Osteoblast (primary cell): Measurements from ENCODE around the gene MAP3K20. TPM values are rescaled to one million over a fixed set of nuclear protein-coding genes. Genes with fewer than 3 reads are reported as not detected.
A peak's percentile ranks its signal among the peaks of the same experiment; 100 is the strongest.

Source experiments
- DNase-seq: peaks from one replicate; pipeline ENCODE4 v3.0.0; 2011; ENCODE audit warnings: low spot score, mixed read lengths; ENCODE audit not compliant: insufficient read length; ENCODE audit errors: missing footprints
- H2AFZ ChIP-seq: 2 replicates; pipeline ENCODE4 v1.6.0; 2011; ENCODE audit warnings: mild to moderate bottlenecking, low read length
- H3K27ac ChIP-seq: 2 replicates; pipeline ENCODE4 v1.5.1; 2011; ENCODE audit warnings: mild to moderate bottlenecking, low read depth, low read length, moderate library complexity
- H3K27me3 ChIP-seq: 2 replicates; pipeline ENCODE4 v1.6.0; 2012; ENCODE audit warnings: mild to moderate bottlenecking, control low read depth, inconsistent platforms, low read length, moderate library complexity; ENCODE audit not compliant: insufficient read depth
- H3K36me3 ChIP-seq: 2 replicates; pipeline ENCODE4 v1.5.1; 2011; ENCODE audit warnings: mild to moderate bottlenecking, low read length, control low read depth, moderate library complexity; ENCODE audit not compliant: insufficient read depth
- H3K4me1 ChIP-seq: 2 replicates; pipeline ENCODE4 v1.5.1; 2011; ENCODE audit warnings: mild to moderate bottlenecking, low read length, control low read depth, moderate library complexity; ENCODE audit not compliant: insufficient read depth
- H3K4me2 ChIP-seq: 2 replicates; pipeline ENCODE4 v1.6.0; 2011; ENCODE audit warnings: mild to moderate bottlenecking, low read length; ENCODE audit not compliant: insufficient read depth
- H3K4me3 ChIP-seq: fragments of 200-600 bp; sonication (generic); 3 replicates; pipeline ENCODE4 v1.5.1; 2012; ENCODE audit warnings: mild to moderate bottlenecking, low read length, inconsistent platforms; ENCODE audit not compliant: insufficient read depth
- H3K79me2 ChIP-seq: 2 replicates; pipeline ENCODE4 v1.6.0; 2012; ENCODE audit warnings: mild to moderate bottlenecking, low read length, control low read depth, inconsistent platforms; ENCODE audit not compliant: insufficient read depth
- H3K9me3 ChIP-seq: 2 replicates; pipeline ENCODE4 v1.5.1; 2011; ENCODE audit warnings: low read depth, low read length, control low read depth
- H4K20me1 ChIP-seq: 2 replicates; pipeline ENCODE4 v1.6.0; 2012; ENCODE audit warnings: mild to moderate bottlenecking, low read length, control low read depth; ENCODE audit not compliant: insufficient read depth
- total RNA-seq: library from RNA; depleted of rRNA; stranded (reverse); fragments of >200 nt; gene quantifications from 2 replicates; pipeline ENCODE4 v1.2.3, GENCODE V29; 2012
- TF ChIP-seq, protein P1 (sequence below): IDR thresholded peaks from 2 replicates; pipeline ENCODE4 v1.5.1; 2011; ENCODE audit warnings: mild to moderate bottlenecking, low read depth, low read length, moderate library complexity; ENCODE audit errors: extremely low read depth

MAP3K20 gene
- total RNA-seq, 1 donor, result 56.1 TPM

DNA sequence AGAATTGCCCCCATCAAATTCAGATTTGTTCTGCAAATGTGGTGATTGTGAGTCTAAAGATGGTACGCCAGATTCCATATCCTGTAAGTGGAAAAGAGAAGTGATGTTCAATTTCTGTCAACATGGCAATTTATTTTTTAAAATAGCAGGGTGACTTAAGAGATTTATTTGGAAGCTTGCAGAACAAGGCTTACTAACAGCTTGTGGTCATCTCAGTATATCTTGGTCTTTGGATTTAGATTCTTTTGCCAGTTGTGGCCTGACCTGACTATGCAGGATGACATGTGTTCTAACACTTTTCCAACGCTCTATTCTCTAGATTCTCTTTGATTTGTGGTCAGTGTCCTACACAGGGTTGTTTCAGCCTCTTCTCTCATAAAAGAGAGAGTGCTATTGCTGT is 74.4 kb downstream of the MAP3K20 start:
- H2AFZ ChIP-seq, result no peak overlapping the region
- peak overlapping the region; percentile 23 for H3K4me2 ChIP-seq
- no peak overlapping the region for H3K4me3 ChIP-seq
- H3K27me3 ChIP-seq, result no peaks in the 10 kb centered on the region
- H3K9me3 ChIP-seq, result no peaks in the 10 kb centered on the region
- H3K4me1 ChIP-seq, result peaks cover 57% of the 10 kb centered on the region
- H3K36me3 ChIP-seq, result no peaks in the 10 kb centered on the region
- TF ChIP-seq, protein P1, sequence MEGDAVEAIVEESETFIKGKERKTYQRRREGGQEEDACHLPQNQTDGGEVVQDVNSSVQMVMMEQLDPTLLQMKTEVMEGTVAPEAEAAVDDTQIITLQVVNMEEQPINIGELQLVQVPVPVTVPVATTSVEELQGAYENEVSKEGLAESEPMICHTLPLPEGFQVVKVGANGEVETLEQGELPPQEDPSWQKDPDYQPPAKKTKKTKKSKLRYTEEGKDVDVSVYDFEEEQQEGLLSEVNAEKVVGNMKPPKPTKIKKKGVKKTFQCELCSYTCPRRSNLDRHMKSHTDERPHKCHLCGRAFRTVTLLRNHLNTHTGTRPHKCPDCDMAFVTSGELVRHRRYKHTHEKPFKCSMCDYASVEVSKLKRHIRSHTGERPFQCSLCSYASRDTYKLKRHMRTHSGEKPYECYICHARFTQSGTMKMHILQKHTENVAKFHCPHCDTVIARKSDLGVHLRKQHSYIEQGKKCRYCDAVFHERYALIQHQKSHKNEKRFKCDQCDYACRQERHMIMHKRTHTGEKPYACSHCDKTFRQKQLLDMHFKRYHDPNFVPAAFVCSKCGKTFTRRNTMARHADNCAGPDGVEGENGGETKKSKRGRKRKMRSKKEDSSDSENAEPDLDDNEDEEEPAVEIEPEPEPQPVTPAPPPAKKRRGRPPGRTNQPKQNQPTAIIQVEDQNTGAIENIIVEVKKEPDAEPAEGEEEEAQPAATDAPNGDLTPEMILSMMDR, result no peak
- no peaks in the 10 kb centered on the region for H4K20me1 ChIP-seq
- H3K27ac ChIP-seq, result peak overlapping the region; percentile 3
- peaks cover 62% of the 10 kb centered on the region for H3K79me2 ChIP-seq
- no peak for DNase-seq

DNA sequence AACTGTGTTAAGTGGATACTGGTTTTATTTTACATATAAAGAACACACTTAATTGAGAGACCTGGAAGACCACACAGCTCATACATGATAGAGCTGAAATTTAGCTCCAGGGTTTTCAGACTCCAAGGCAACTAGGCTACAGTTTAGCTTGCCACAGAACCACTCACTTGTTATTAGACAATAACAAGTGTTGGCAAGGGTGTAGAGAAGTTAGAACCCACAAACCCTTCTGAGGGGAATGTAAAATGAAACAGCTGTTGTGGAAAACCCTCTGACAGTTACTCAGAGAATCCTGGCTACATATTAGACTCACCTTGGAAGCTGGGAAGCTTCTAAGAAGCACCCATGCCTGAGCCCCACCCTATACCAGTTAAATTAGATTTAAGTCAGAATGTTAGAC is 75.3 kb downstream of the MAP3K20 start:
- Histone ChIP-seq H4K20me1 (no peaks in the 10 kb centered on the region), H3K4me3 (no peak overlapping the region), H3K27ac (peak overlapping the region; percentile 3), H2AFZ (no peak overlapping the region), H3K9me3 (no peaks in the 10 kb centered on the region), H3K4me2 (no peak overlapping the region), H3K4me1 (peaks cover 57% of the 10 kb centered on the region), H3K27me3 (no peaks in the 10 kb centered on the region), H3K36me3 (no peaks in the 10 kb centered on the region), H3K79me2 (peaks cover 71% of the 10 kb centered on the region)
- DNase-seq, result no peak
- TF ChIP-seq, protein P1, result no peak

DNA sequence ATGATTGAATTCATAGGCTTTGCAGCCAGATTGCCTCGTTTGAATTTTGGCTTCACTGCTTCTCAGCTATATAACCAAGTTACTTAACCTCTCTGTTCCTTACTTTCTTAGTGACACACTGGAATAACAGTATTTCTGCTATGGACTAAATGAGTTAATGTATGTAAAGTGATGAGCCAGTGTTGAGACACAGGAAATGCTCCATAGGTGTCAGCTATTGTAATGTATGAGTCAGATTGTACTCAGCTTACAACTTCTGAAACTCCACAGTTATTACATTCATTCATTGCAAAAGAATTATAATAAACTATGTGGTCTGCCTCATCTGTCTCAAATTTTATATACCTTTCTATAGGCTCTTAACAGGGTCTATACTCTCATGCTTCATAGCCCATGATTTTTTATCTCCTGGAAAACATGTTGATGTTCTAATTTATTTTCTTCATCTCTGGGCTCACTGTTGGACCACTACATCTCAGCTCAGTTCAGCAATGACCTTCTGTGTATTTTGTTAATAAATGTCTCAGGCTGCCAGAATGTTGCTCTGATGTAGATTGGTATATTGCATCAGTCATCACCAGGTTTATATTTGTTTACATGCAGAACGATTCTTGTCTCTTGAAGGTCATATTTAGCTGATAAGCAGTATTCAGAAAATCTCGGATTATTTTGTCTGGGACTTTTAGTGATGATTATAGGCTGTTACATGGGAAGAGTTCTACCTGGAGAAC is 76.2 kb downstream of the MAP3K20 start:
- TF ChIP-seq, protein P1, result no peak
- Histone ChIP-seq H2AFZ (no peak overlapping the region), H3K4me1 (peaks cover 54% of the 10 kb centered on the region), H3K27ac (peak overlapping the region; percentile 3), H3K4me2 (peak overlapping the region; percentile 7), H3K9me3 (no peaks in the 10 kb centered on the region), H3K36me3 (no peaks in the 10 kb centered on the region), H3K79me2 (peaks cover 72% of the 10 kb centered on the region), H3K27me3 (no peaks in the 10 kb centered on the region), H3K4me3 (no peak overlapping the region), H4K20me1 (no peaks in the 10 kb centered on the region)
- DNase-seq, result no peak

DNA sequence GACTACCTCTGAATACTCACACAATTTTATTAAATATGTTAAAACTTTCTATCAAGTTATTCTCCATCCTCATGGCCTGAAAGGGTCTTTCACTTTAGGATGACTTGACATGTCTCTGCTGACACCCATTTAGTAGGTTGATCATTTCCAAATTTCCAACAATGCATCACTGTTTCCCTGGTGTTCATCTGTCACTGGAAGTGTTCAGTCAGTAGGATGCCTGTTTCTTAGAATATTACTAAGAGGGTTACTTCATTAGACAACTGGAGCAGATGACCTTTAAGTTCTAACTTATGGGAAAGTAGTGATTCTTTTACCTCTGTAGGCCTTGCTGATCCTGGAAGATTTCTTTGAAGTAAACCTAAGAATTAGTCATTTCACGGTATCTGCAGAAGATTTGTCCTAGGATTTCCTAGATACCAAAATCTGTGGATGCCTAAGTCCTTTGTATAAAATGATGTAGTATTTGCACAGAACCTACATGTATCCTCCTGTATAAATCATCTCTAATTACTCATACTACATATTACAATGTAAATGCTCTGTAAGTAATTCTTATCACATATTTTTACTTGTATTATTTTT is 77.7 kb downstream of the MAP3K20 start:
- Histone ChIP-seq H3K27ac (peak overlapping the region; percentile 9), H3K4me3 (no peak overlapping the region), H2AFZ (no peak overlapping the region), H3K36me3 (no peaks in the 10 kb centered on the region), H3K27me3 (no peaks in the 10 kb centered on the region), H3K4me1 (peaks cover 48% of the 10 kb centered on the region), H3K79me2 (peaks cover 75% of the 10 kb centered on the region), H3K9me3 (no peaks in the 10 kb centered on the region), H4K20me1 (no peaks in the 10 kb centered on the region), H3K4me2 (no peak overlapping the region)
- TF ChIP-seq, protein P1, result no peak
- DNase-seq, result no peak
